Type B pancreatic cell (in vitro differentiated cells): Measurements from ENCODE around the gene TNS3. TPM values are rescaled to one million over a fixed set of nuclear protein-coding genes. Genes with fewer than 3 reads are reported as not detected.

ENCODE experiments used
- DNase-seq: peaks from one replicate; pipeline ENCODE4 v3.0.0; 2021; ENCODE audit warnings: mixed read lengths; ENCODE audit not compliant: unreplicated experiment; ENCODE audit errors: extremely low spot score
- H3K27ac Mint-ChIP-seq: 2 replicates; pipeline ENCODE4 v1.8.0; 2021; ENCODE audit warnings: mild to moderate bottlenecking, mixed read lengths
- H3K27me3 Mint-ChIP-seq: 2 replicates; pipeline ENCODE4 v1.8.0; 2021; ENCODE audit warnings: mixed read lengths
- H3K36me3 Mint-ChIP-seq: 2 replicates; pipeline ENCODE4 v1.8.0; 2021; ENCODE audit warnings: mixed read lengths
- H3K4me1 Mint-ChIP-seq: one replicate; pipeline ENCODE4 v1.8.0; 2021; ENCODE audit warnings: mixed read lengths; ENCODE audit not compliant: unreplicated experiment
- H3K4me3 Mint-ChIP-seq: 2 replicates; pipeline ENCODE4 v1.8.0; 2021; ENCODE audit warnings: mild to moderate bottlenecking, mixed read lengths
- H3K9me3 Mint-ChIP-seq: 2 replicates; pipeline ENCODE4 v1.8.0; 2021; ENCODE audit warnings: mixed read lengths
- CTCF ChIP-seq: fragments of 200-600 bp; sonication (generic); conservative IDR thresholded peaks from 2 replicates; pipeline ENCODE4 v1.5.0; 2021; ENCODE audit warnings: antibody characterized with exemption, mild to moderate bottlenecking
- total RNA-seq: library from RNA; stranded (reverse); gene quantifications from 2 replicates; pipeline ENCODE4 v1.2.1, GENCODE V29; 2021; ENCODE audit warnings: low replicate concordance

TNS3 gene
- total RNA-seq, 1 donor from 2014 or later: 138 TPM

DNA sequence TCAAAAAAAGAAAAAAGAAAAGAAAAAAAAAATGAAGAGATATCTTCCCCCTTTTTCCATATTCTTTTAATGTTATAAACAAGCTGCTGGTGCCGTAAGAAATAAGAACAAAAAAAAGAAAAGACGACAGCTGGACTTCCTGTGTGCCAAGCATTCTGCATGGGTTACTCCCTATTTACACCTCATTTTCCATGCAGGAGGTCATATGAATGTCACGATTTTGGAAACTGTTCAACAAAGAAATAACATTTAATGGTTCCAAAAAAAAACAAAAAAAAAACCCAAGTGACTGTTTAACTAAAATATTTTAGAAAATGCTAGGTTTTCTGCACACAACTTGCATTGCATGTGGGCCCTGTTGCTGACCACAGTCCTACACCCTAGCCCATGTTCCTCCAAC lies 159.3 kb downstream of the TNS3 start:
- Mint-ChIP-seq H3K9me3 (peaks cover 7% of the 10 kb centered on the region), H3K4me3 (no peak overlapping the region), H3K27me3 (no peaks in the 10 kb centered on the region), H3K4me1 (peaks cover 22% of the 10 kb centered on the region), H3K27ac (no peak overlapping the region), H3K36me3 (peaks cover 61% of the 10 kb centered on the region)
- no peak for TF ChIP-seq CTCF
- no peak for DNase-seq

GRCh38 chr7:47421456-47421855 lies 160.5 kb downstream of the TNS3 start:
- Mint-ChIP-seq H3K36me3 (peaks cover 57% of the 10 kb centered on the region), H3K4me1 (peaks cover 20% of the 10 kb centered on the region), H3K27ac (no peak overlapping the region), H3K4me3 (no peak overlapping the region), H3K27me3 (no peaks in the 10 kb centered on the region), H3K9me3 (peaks cover 7% of the 10 kb centered on the region)
- no peak for TF ChIP-seq CTCF
- no peak for DNase-seq

- Mint-ChIP-seq H3K36me3 (peaks cover 51% of the 10 kb centered on the region), H3K27ac (no peak overlapping the region), H3K4me1 (peaks cover 20% of the 10 kb centered on the region), H3K9me3 (peaks cover 7% of the 10 kb centered on the region), H3K4me3 (no peak overlapping the region), H3K27me3 (no peaks in the 10 kb centered on the region)
- TF ChIP-seq CTCF: no peak
- no peak for DNase-seq
Observed at GRCh38 chr7:47420122-47420780, 161.7 kb downstream of the TNS3 start.

DNA sequence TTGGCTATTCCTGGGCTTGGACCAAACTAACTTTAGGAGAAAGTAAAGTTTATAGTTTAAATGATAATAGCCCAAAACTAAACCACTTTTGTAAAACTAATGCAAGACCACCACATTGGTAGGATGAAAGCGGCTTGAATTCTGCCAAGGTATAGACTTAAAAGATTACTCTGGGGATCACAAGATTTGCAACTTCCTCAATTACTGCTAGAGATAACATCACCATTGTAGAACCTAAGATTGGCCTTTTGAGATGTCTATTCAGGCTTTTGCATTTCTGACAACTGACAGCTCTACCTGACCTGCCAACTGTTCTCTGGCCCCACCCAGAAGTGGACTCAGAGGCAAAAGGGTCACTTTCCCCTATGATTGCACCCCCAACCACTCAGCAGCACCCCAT lies 162.4 kb downstream of the TNS3 start:
- DNase-seq: no peak
- no peak overlapping the region for H3K27ac Mint-ChIP-seq
- peaks cover 7% of the 10 kb centered on the region for H3K9me3 Mint-ChIP-seq
- H3K4me1 Mint-ChIP-seq: peaks cover 20% of the 10 kb centered on the region
- no peak overlapping the region for H3K4me3 Mint-ChIP-seq
- TF ChIP-seq CTCF: no peak
- peaks cover 54% of the 10 kb centered on the region for H3K36me3 Mint-ChIP-seq
- no peaks in the 10 kb centered on the region for H3K27me3 Mint-ChIP-seq

GRCh38 chr7:47418601-47419309 lies 163.2 kb downstream of the TNS3 start:
- Mint-ChIP-seq H3K9me3 (peaks cover 7% of the 10 kb centered on the region), H3K27me3 (no peaks in the 10 kb centered on the region), H3K27ac (no peak overlapping the region), H3K4me3 (no peak overlapping the region), H3K4me1 (peaks cover 20% of the 10 kb centered on the region), H3K36me3 (peaks cover 53% of the 10 kb centered on the region)
- TF ChIP-seq CTCF: no peak
- DNase-seq: no peak
